BJ (cell line): Measurements from ENCODE around the gene TBL1X. TPM values are rescaled to one million over a fixed set of nuclear protein-coding genes. Genes with fewer than 3 reads are reported as not detected.
A peak's percentile ranks its signal among the peaks of the same experiment; 100 is the strongest.

Experiments used
- CTCF ChIA-PET: fragments of 350-600 bp; formaldehyde crosslinking; extraction: SDS; loops from one replicate; lab custom pipeline; 2021; ENCODE audit warnings: antibody characterized with exemption, inconsistent platforms; lab: Yijun Ruan, JAX
- POLR2A ChIA-PET: fragments of 300-600 bp; sonication (Branson Sonifier 250); formaldehyde crosslinking; extraction: SDS; loops from one replicate; lab custom pipeline; 2021; ENCODE audit warnings: antibody characterized with exemption; lab: Charles Lee
- DNase-seq: peaks from one replicate; pipeline ENCODE4 v3.0.0-alpha.2; 2011; ENCODE audit warnings: low read depth
- H3K27me3 ChIP-seq: 2 replicates; pipeline ENCODE4 v1.6.0; 2011; ENCODE audit warnings: low read length; ENCODE audit not compliant: control insufficient read depth, insufficient read depth
- H3K36me3 ChIP-seq: 2 replicates; pipeline ENCODE4 v1.5.1; 2011; ENCODE audit warnings: low read length; ENCODE audit not compliant: control insufficient read depth, insufficient read depth
- H3K4me3 ChIP-seq: 2 replicates; pipeline ENCODE4 v1.5.1; 2011; ENCODE audit warnings: low read depth, mild to moderate bottlenecking, control low read depth, low read length
- polyA plus RNA-seq: library from polyadenylated mRNA; depleted of rRNA; stranded (reverse); fragments of >200 nt; gene quantifications from 2 replicates; pipeline ENCODE4 v1.2.3, GENCODE V29; 2011
- TF ChIP-seq, protein P1 (sequence below): IDR thresholded peaks from 2 replicates; pipeline ENCODE4 v1.5.1; 2011; ENCODE audit warnings: low read depth, mild to moderate bottlenecking, control low read depth, inconsistent platforms, low read length, moderate library complexity; ENCODE audit not compliant: insufficient read depth

The TBL1X gene
- polyA plus RNA-seq, 1 experiment = 13.2 TPM

DNA sequence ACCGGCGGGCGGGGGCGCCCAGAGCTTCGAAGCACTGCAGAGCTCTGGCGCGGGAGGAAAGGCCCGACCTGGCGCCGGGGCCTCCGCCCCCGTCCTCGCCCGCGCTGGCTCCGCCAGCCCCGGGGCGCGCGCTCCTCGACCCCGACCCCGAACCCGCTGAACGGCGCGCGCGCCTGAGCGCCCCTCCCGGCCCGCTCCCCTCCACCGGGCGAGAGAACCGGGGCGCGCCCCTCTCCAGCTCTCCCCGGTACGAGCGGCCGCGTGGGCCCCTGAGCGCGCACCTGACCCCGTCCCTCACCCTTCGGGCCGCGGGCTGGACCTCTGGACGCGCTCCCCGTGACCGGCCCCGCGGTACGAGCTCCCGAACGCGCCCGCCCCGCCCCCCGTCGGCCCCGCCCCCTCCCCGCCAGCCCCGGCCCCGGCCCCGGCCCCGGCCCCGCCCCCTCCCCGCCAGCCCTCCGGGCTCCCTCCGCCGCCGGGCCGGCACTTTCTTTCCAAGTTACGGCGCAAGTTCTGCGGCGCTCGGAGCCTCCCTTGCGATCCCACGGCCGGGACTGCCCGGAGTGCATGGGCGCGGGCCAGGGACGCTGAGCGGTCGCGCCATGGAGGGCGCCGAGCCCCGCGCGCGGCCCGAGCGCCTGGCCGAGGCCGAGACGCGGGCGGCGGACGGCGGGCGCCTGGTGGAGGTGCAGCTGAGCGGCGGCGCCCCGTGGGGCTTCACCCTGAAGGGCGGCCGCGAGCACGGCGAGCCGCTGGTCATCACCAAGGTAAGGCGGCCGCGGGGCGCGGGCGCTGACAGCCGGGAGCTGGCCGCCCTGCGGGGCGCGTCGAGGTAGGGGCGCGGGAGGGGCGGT, 321.3 kb downstream of the TBL1X start, which contains the start of gene SHROOM2:
Gene SHROOM2, plus strand, starts transcription at position 486 of the 854 bp plus-strand sequence. Its CDS starts 117 bp downstream, at position 603.
- Histone ChIP-seq H3K4me3 (peak within 1 kb of the TSS; percentile 4; the same call in 1 of the 2 replicates), H3K36me3 (no peaks in the 10 kb centered on the region), H3K27me3 (peaks cover 11% of the 10 kb centered on the region; the same call in 1 of the 2 replicates)
- POLR2A ChIA-PET = no interaction called here
- no peak for DNase-seq
- CTCF ChIA-PET = interaction anchor here (0.8 kb wide), 1 partner anchor 12 kb away, joined by 3 read pairs; no protein-coding TSS in a partner anchor
- TF ChIP-seq, protein P1, sequence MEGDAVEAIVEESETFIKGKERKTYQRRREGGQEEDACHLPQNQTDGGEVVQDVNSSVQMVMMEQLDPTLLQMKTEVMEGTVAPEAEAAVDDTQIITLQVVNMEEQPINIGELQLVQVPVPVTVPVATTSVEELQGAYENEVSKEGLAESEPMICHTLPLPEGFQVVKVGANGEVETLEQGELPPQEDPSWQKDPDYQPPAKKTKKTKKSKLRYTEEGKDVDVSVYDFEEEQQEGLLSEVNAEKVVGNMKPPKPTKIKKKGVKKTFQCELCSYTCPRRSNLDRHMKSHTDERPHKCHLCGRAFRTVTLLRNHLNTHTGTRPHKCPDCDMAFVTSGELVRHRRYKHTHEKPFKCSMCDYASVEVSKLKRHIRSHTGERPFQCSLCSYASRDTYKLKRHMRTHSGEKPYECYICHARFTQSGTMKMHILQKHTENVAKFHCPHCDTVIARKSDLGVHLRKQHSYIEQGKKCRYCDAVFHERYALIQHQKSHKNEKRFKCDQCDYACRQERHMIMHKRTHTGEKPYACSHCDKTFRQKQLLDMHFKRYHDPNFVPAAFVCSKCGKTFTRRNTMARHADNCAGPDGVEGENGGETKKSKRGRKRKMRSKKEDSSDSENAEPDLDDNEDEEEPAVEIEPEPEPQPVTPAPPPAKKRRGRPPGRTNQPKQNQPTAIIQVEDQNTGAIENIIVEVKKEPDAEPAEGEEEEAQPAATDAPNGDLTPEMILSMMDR = no peak

DNA sequence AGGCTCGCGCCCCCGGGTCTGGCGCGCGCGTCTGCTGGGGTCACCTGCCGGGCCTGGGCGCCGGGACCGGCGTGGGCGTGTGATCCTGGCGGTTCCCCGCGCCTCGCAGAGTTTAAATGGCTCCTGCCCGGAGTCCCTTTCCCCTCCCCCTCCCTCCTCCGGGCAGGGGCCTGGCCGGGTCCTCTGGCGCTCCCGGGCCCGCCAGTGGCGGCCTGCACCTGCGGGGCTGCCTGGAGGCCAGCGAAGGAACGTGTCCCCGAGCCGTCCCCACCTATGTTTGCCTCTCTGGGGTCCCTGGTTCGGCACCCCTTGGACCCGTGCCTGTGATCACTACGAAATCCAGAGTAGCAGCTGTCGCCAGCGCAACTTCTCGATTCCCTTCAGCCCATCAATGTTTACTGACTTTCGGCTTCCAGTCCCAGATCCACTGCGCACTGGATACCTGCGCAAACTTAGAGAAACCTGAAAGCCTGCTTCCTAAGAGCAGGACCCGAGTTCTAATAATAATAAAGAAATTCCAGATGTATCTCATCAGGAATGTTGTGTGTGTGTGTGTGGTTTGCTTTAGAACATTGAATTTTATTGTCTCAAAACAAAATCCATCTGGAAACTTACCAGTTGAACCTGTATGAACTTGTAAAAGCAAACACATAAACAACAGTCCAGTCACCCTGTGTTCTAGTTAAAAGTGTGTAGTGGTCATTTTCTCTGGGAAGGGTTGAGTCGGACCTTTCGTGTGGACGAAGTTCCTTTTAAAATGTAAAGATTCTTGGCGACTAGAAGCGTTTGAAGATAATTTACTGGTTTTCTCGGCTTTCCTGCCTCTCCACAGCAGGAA, 322.2 kb downstream of the TBL1X start:
- H3K27me3 ChIP-seq = peaks cover 11% of the 10 kb centered on the region; the same call in 1 of the 2 replicates
- DNase-seq = no peak
- ChIA-PET POLR2A (no interaction called here), CTCF (interaction anchor here (0.5 to 0.8 kb wide), 2 partner anchors 11 to 63 kb away, joined by 3 read pairs; no protein-coding TSS in a partner anchor)
- H3K4me3 ChIP-seq = peak overlapping the region; percentile 4; the same call in 1 of the 2 replicates
- H3K36me3 ChIP-seq = no peaks in the 10 kb centered on the region
- TF ChIP-seq, protein P1 = no peak

DNA sequence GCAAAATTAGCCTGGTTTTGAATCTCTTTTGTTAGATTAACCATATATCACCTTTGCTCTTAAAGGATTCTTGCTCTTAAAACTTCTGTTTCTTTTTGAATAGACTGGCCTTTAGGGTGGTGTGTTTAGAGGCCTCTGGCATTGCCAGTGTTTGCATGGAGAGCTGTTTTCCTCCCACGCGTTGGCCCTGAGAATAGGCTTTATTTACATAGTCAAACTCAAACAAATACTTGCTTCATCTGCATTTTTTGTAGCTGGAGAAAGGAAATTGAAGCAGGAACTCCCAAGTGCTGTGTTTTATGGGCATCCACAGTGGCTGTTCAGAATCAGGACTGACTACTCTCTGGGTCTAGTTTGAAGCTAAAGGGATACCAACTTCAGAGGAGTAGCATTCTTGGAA, 324.1 kb downstream of the TBL1X start:
- TF ChIP-seq, protein P1 = no peak
- ChIA-PET CTCF (no interaction called here), POLR2A (no interaction called here)
- H3K4me3 ChIP-seq = no peak overlapping the region
- DNase-seq = no peak
- H3K36me3 ChIP-seq = no peaks in the 10 kb centered on the region
- peaks cover 11% of the 10 kb centered on the region; the same call in 1 of the 2 replicates for H3K27me3 ChIP-seq

DNA sequence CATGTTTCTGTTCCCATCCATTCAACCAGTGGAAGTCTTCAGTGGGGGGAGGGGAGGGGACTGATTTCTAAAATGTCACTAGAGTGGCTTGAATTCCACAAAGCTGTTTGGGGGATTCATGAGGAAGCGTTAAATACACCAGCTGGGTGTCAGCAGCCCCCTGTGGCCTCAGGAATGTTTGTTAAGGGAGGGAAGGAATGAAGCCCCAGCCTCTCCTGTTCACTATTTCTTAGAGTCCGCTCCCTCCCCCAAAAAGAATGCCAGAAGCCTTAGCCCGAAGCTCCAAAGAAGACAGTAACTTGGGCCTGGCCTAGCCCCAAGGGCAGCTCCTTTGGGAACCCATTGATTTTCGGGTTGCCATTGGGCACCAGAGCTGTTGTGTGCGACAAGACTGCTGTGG, 324.7 kb downstream of the TBL1X start:
- ChIA-PET POLR2A (no interaction called here), CTCF (no interaction called here)
- H3K36me3 ChIP-seq = no peaks in the 10 kb centered on the region
- H3K27me3 ChIP-seq = peaks cover 11% of the 10 kb centered on the region; the same call in 1 of the 2 replicates
- TF ChIP-seq, protein P1 = no peak
- DNase-seq = no peak
- H3K4me3 ChIP-seq = no peak overlapping the region
